GM21786 (cell line): ENCODE measurements around the gene SNRPB2.

Experiments
- ATAC-seq: cut with Tn5 transposase; IDR thresholded peaks from one replicate; pipeline ENCODE4 v1.9.1; 2021; ENCODE audit not compliant: unreplicated experiment

The SNRPB2 gene

GRCh38 chr20:16729080-16729479 lies 746 bp upstream of the SNRPB2 start:
- ATAC-seq, result no peak

DNA sequence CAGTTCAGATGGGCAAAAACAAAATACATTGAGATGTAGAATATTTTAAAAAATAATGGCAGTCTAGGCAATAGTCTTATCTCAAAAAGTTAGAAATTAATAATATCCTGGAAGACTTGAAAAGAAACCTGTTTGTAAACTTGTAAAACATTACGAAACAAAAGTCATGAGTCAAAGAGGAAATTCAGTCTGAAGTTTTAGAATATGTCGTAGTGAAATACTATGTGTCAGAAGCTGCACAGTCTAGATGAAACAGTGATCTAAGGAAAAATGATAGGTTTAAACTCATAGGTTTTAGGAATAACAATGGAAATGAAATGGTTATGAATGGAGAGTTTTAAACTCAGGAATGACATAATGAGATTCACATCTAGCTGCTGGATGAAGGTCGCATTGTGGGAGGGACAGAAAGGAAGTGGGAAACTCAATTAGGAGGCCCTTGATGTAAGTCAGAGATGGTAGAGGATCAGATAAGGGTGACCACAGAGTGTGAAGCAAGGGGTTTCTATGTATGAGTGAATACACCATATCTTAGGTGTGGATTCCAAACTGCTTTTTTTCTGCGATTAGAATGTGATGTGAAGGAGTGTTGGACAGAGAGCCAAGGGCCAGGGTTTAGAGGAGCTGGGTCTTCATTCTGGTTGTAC lies 2.8 kb downstream of the SNRPB2 start:
- ATAC-seq, result no peak

- no peak for ATAC-seq
These were observed 10.7 kb downstream of the SNRPB2 start for GRCh38 chr20:16740365-16741072.

- ATAC-seq, result no peak
These were observed 14.5 kb downstream of the SNRPB2 start for GRCh38 chr20:16744178-16744807.

GRCh38 chr20:16745204-16745603 lies 15.4 kb downstream of the SNRPB2 start:
- ATAC-seq, result no peak

- ATAC-seq, result no peak
These were observed 17.5 kb downstream of the SNRPB2 start for GRCh38 chr20:16747291-16747811.

DNA sequence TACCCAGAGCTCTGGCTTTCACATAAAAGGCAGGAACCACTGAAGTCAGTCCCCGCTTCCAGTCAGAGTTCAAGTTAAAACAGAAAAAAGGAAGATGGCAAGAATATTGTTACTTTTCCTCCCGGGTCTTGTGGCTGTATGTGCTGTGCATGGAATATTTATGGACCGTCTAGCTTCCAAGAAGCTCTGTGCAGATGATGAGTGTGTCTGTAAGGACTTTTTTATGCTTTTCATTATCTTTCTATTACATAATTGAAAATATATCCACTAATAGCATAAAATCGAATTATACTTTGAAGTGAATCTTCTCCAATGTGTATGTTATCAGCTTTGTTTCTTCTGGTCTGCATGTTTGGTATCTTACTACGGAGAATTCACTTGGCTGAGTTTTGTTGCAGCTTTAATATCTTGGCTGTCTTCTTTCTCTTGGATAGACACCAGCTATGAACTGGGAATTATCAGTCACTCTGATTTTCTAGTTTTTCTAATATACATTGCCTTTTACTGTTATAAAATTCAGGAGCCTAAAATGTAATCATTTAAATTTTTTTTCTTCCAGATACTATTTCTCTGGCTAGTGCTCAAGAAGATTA lies 18.6 kb downstream of the SNRPB2 start, which contains the start of gene OTOR:
Gene OTOR, plus strand, starts transcription at position 51 of the 593 bp plus-strand sequence. Its CDS starts 44 bp downstream, at position 95.
- no peak for ATAC-seq

- no peak for ATAC-seq
These were observed 19.7 kb downstream of the SNRPB2 start for GRCh38 chr20:16749573-16749972.

DNA sequence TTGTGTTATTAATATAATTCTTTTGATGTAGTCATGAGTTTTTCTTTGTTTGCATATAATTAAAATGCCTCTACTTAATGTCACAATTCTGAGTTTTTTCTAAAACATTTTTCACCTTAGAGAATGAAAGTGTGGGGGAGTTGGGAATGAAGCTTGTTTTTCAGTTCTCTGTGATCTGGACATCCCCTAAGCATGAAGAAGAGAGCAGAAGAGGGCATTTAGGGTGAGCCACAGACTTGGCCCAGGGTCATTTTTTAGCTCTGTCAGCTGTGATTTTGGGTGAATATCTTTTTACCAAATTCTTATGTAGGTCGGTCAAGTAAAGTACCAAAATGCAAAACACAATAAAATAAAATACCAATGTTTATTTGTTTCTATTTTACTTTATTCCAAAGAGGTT lies 22.3 kb downstream of the SNRPB2 start:
- no peak for ATAC-seq

GRCh38 chr20:16752901-16753300 lies 23.1 kb downstream of the SNRPB2 start:
- no peak for ATAC-seq

DNA sequence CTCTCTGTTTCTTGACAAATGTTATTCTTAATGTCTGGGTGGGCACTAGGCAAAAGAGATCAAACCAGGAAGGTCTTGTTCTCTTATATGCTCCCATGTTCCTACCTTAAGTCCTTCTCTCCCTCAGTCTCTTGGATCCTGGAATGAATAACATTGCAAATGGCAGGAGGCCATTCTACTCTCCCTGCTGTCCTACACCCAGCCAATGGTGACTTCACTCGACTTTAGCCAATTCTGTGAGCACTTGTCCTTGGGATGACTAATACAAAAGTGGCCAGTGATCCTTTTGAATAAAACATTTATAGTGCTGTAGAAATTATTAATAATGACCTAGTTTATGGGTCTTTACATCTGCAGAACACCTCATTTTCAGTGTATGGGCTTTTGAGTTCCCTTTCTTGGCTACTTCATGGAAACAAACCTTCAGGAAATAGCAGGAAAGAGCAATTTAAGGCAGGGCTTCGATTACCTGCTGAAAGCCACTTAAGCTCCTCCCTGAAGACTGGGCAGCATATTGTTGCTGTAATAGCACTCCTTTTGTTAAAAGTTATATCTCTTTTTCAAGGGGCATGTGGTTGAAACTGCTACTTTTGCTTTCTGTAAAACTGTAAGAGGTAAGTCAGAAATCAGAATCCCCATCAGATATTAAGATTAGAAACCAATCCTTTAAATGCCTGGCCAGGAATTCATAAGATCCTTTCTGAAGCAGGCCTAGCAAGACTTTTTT lies 28.8 kb downstream of the SNRPB2 start:
- ATAC-seq, result no peak

GRCh38 chr20:16759181-16759563 lies 29.3 kb downstream of the SNRPB2 start:
- no peak for ATAC-seq

DNA sequence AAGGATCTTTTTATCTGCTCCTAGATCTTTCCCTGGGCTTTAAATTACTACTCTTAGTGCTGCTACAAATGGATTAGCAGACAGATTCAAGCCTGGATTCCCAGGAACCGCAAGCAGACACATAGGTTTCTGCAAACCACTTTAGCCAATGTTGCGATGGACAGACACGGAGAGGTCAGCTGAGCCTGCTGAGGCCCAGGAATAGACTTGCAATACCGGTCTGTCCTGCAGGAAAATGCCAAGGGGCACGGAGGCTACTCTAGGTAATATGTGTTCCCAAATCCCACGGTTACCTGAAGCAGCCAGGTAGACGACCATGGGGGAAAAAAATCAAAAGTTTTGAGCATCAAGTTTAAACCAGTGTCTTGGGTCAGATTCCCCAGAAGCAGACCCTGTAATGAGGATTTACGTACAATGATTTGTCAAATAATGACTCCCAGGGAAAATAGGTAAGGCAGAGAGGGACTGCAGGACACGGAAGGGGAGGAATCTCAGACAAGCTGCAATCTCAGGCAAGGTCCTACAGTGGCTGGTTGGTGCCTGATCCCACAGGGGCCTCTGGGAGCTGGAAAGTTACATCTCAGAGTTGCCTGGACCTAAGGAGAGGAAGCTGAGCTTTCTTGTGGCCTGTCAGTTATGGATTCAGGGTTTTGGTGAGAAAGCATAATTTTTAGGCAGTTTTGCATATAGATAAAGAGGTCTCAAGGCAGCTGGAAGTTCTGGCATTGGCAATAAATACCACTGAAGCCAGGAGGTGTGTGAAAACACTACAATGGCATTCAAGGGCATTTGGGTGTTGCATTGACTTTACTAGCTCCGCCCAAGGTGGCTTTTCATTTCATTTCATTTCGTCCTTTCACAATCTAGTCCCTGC lies 30.8 kb downstream of the SNRPB2 start:
- no peak for ATAC-seq

DNA sequence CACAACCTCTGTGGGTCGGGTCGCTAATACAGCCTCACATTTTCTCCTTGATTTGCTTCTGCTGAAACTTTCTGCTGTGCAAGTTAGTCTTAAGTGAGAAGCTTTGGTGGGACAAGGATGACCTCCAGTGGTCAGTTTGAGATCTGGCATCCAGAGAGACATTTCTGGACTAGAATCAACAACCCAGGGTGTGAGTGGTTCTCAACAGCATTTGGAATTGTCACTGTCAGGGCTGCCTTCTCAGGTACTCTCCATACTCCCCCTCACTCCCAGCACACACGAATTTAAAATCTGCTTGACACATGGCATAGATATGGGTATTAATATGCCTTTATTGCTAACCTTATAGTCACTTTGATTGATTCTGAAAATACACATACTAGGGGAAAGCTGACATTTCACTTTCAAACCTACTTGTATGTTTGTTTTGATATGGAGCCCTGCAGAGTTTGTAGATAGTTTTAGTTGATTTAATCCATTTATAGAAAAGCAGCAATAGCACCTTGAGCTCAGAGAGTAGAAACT lies 31.5 kb downstream of the SNRPB2 start:
- ATAC-seq, result no peak

DNA sequence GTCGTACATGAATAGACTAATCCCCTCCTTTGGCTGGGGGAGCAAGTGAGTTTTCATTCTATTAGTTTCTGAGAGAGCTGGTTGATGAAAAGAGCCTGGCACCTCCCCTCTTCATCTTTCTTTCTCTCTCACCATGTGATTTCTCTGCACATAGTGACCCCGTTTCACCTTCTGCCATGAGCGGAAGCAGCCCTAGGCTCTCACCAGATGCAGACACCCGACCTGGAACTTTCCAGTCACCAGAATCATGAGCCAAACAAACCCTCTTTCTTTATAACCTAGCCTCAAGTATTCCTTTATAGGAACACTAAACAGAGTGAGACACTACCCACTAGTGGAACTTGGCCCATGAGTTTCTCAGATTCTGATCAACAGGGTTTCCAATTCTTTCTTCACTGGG lies 34.7 kb downstream of the SNRPB2 start:
- ATAC-seq, result no peak

- ATAC-seq, result no peak
These were observed 41.4 kb downstream of the SNRPB2 start for GRCh38 chr20:16771213-16771612.

DNA sequence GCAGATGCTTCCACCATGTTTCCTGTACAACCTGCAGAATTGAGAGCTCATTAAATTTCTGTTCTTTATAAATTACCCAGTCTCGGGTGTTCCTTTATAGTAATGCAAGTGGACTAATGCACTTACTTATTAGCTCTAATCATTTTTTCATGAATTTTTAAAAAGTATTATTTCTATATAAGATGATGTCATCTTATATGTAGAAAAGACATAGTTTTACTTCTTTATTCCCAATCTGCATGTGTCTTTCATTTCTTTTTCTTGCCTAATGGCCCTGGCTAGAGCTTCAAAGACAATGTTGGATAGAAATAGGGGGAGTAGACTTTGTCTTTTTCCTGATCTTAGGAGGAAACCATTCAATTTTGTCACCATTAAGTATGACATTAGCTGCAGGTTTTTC lies 46.1 kb downstream of the SNRPB2 start:
- ATAC-seq, result no peak

- no peak for ATAC-seq
These were observed 47.3 kb downstream of the SNRPB2 start for GRCh38 chr20:16777126-16777525.

GRCh38 chr20:16778159-16778558 lies 48.3 kb downstream of the SNRPB2 start:
- no peak for ATAC-seq

DNA sequence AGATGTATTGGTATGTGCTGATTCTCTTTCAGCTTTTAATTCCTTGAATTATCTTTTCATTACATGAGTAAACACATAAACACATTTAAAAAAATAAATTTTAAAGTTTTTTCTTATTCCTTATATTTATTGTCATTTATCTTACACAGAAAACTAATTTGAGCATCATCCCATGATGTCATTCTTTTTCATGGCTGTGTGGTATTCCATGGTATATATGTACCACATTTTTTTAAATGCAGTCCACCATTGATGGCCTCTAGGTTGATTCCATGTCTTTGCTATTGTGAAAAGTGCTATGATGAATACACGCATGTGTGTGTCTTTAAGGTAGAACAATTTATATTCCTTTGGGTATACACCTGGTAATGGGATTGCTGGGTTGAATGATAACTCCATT lies 51.7 kb downstream of the SNRPB2 start:
- ATAC-seq, result no peak
